LNCaP clone FGC (cell line): Measurements from ENCODE around the gene ATP1B1.

Experiments
- DNase-seq: peaks from one replicate; pipeline ENCODE4 v3.0.0-alpha.2; 2011; ENCODE audit warnings: low read depth
- H3K4me3 ChIP-seq: 2 replicates; pipeline ENCODE4 v1.5.1; 2011; ENCODE audit warnings: mild to moderate bottlenecking, low read depth, low read length, control low read depth
- TF ChIP-seq, protein P1 (sequence below): IDR thresholded peaks from 2 replicates; pipeline ENCODE4 v1.5.1; 2012; ENCODE audit warnings: mild to moderate bottlenecking; ENCODE audit not compliant: control insufficient read depth, insufficient read depth; ENCODE audit errors: extremely low read depth

The ATP1B1 gene

DNA sequence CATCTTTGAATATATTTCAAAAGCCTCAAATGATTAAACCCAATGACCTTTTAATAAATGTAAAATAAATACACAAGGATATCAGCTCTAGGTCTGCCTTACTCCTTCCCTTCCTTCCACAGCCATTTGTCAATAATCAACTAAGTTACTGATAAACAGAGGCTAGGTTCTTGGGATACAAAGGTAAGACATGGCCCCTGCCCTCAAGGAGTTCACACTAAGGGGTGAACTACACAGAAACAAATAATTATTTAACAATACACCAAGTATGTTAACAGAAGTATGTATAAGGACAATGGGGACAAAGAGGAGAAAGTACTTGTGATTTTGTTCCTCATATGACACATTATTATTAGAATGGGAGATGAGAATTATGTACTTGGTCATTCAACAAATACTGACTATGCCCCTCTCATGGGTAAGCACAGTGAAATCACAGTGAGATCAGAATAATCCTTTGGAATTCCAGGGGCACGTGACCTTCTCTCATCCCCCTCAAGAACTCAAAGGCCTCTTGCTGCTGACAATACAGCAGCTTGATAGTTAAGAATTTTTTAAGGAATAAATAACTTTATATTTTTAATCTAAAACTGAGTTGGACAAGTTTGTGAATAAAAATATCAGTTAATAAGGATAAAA is 40.2 kb downstream of the ATP1B1 start:
- DNase-seq: no peak
- TF ChIP-seq, protein P1, sequence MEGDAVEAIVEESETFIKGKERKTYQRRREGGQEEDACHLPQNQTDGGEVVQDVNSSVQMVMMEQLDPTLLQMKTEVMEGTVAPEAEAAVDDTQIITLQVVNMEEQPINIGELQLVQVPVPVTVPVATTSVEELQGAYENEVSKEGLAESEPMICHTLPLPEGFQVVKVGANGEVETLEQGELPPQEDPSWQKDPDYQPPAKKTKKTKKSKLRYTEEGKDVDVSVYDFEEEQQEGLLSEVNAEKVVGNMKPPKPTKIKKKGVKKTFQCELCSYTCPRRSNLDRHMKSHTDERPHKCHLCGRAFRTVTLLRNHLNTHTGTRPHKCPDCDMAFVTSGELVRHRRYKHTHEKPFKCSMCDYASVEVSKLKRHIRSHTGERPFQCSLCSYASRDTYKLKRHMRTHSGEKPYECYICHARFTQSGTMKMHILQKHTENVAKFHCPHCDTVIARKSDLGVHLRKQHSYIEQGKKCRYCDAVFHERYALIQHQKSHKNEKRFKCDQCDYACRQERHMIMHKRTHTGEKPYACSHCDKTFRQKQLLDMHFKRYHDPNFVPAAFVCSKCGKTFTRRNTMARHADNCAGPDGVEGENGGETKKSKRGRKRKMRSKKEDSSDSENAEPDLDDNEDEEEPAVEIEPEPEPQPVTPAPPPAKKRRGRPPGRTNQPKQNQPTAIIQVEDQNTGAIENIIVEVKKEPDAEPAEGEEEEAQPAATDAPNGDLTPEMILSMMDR: no peak
- no peak overlapping the region for H3K4me3 ChIP-seq

DNA sequence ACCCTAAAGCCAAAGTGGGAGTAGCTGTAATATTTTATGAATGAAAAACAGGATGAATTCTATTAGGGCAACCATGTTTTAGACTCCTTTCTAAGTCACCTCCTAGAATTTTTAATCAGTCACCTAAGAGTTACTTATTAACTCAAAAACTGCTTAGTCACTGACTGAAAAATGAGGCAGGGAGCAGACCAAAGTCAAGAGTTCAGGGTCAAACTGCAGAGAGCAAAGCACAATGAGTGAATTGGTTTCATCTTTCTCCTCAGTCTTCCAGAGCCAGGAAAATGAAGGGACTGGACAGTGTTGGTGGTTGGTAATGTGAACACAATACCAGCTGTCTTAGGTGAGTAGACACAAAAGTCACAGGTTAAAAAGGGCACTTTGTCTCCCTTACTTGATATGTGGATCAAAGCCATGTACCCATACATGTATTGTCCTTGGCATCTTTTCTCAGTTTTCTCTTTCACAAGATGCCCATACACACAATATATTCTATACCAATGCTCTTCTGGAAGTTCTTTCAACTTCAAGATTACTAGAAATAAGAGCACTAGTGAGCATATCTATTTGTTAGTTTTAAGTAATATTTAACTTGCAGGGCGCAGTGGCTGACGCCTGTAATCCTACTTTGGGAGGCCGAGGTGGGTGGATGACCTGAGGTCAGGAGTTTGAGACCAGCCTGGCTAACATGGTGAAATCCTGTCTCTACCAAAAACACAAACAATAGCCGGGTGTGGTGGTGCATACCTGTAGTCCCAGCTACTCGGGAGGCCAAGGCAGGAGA is 42.2 kb downstream of the ATP1B1 start:
- no peak overlapping the region for H3K4me3 ChIP-seq
- TF ChIP-seq, protein P1: no peak

DNA sequence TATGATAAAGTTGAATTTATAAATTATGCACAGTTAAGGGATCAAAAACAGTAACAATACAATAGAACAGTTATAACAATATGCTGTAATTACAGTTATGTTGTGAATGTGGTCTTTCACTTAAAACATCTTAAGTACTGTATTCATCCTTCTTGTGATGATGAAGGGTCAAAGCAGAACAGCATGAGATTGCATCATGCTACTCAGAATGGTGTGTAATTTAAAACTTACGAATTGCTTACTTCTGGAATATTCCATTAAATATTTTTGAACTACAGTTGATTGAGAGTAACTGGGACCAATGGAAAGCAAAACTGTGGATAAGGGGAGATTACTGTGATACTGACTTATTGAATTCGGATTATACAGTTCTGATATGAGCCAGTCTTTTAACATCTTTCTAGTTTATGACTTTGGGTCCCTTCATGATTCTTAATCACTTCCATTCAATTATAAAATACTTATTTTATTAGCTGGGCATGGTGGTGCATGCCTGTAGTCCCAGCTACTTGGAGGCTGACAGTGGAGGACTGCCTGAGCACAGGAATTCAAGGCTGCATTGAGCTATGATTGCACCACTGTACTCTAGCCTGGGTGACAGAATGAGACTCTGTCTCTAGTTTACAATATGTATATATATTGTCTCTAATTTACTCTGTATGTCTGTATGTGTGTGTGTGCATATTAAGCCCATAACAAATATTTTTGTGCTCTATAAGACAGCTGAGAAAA is 43.2 kb downstream of the ATP1B1 start:
- TF ChIP-seq, protein P1: no peak
- no peak for DNase-seq
- no peak overlapping the region for H3K4me3 ChIP-seq

More for the DNA sequence above, 42.2 kb downstream of the ATP1B1 start:
- DNase-seq: no peak

DNA sequence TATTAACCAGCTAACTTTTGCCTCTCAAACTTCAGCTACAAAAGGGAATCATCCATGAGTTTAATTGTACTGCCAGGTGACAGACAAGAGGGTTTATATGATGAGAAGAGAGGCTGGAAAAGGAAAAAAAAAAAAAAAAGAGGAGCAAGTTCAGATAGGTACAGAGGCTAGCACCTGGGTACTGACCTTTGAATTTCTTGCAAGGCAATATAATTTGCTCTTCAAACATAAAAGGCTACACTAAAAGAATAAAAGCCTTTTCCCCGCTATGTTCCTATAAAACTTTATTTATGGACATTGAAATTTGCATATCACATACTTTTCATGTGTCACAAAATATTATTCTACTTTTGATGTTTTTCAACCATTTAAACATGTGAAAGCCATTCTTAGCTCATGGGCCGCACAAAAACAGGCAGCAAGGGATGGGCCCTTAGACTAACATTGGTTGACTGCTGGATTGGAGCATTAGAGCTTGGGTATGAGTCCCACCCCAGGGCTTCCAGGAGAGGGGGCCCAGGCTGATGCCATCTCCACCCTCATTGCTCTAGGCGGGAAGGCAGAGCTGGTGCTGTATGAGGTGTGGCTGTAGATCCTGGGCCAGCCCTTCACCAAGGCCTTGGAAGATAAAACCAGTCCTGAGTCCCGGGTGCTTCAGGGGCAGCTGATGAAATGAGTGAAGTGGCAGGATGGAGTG is 44.3 kb downstream of the ATP1B1 start:
- DNase-seq: no peak
- TF ChIP-seq, protein P1: no peak
- no peak overlapping the region for H3K4me3 ChIP-seq

DNA sequence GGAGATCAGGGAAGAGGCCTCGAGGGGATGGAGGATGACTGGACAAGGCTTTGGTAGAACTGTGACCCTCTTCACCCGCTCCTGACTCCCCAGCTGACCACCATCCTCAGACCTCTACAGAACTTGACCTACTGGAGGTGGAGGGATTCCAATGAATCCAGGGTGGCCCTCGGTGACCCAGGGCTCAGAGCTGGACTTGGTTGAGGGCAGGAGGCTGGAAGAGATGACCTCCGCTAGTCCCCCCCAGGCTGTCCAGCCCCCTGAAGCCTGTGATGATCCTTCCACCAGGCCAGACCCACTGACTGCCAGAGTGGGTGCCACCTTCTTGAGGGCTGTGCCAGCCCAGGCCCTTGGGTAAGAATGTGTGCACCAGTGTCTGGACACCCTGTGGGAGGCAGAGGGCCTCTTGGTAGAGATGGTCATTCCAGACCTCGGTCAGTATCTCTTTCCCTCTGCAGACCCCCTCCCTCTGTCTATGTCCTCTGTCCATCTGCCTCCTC is 44.9 kb downstream of the ATP1B1 start:
- H3K4me3 ChIP-seq: no peak overlapping the region
- TF ChIP-seq, protein P1: no peak
- no peak for DNase-seq

DNA sequence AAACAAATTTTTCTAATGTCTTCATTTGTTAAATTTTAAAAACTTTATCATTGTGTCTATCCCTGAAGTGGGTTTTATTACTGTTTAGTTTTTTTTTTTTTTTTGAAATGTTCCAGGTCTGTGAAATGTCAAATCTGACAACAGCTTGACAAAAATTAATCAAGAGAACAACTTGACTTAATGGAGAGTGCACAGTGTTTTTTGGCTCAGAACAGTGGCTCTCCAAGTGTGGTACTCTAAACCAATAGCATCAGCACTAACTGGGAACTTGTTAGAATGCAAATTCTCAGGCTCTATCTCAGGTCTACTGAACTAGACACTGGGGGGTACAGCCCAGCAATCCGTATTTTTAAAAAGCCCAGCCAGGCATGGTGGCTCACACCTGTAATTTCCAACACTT is 49.2 kb downstream of the ATP1B1 start:
- TF ChIP-seq, protein P1: no peak
- H3K4me3 ChIP-seq: no peak overlapping the region
- no peak for DNase-seq
